Stimulated activated CD8-positive, alpha-beta memory T cell treated with anti-CD3 and anti-CD28 coated beads, Interleukin-4, amount 100 ng/mL, for 48 hours (primary cell): ENCODE measurements around the gene KAZN.

Experiments
- DNase-seq: peaks from one replicate; pipeline ENCODE4 v3.0.0-alpha.2; 2020

Gene KAZN

DNA sequence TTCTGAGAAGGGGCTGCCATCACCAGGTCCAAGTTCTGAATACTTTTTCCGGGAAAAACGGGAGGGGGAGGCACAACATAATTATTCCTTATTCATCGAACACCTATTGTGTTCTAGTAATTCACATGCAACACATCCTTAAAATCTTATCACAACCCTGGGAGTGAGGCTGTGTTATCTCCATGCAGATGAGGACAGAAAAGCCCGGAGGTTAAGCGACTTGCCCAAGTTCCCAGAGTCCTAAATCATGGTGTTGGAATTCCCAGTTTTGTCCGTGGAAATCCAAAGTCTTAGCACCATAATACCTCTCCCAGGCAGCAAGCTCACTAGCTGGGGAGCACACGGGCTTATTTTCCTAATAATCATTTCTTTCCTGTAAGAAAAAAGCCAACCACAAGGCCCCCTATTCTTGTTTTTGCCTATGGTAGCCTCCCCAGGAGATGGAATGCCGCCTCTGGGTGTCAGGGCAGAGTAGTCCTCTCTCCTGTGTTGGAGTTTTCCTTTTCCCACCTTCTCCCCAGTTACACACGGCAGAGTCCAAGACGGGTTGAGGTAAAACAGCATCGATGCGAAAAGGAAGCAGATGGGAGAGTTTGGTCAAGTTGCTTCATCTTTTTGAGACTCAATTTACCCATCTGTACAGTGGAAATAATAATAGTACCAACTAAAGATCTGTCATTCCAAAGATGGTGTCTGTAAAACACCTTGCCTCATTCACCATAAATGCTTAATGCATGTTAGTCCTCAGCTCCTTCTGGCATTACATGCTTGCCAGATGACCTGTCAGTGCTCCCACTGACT, 327.1 kb downstream of the KAZN start:
- DNase-seq: no peak

GRCh38 chr1:14926229-14926628, 327.7 kb downstream of the KAZN start:
- no peak for DNase-seq

- no peak for DNase-seq
These were observed 328.5 kb downstream of the KAZN start for GRCh38 chr1:14926818-14927575.

DNA sequence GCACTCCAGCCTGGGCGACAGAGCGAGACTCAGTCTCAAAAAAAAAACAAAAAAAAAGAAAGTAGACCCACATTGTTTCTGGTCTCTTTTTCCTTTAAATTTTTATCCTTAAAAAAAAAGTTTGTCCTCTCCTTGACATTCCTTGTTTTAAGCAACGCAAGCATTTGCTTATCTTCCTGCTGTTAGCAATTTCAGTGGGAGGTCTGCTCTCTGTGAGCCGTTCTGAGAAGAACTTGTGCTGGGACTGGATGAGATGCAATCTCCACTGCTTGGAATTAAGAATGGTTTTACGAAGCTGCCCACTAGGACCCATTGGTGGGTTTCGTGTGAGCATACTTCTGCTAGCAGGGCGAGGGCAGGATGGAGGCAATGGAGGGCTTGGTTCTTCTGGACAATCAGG, 329.9 kb downstream of the KAZN start:
- DNase-seq: no peak

- DNase-seq: no peak
These were observed 330.5 kb downstream of the KAZN start for GRCh38 chr1:14928886-14929546.

GRCh38 chr1:14929547-14930246, 331.2 kb downstream of the KAZN start:
- DNase-seq: no peak

DNA sequence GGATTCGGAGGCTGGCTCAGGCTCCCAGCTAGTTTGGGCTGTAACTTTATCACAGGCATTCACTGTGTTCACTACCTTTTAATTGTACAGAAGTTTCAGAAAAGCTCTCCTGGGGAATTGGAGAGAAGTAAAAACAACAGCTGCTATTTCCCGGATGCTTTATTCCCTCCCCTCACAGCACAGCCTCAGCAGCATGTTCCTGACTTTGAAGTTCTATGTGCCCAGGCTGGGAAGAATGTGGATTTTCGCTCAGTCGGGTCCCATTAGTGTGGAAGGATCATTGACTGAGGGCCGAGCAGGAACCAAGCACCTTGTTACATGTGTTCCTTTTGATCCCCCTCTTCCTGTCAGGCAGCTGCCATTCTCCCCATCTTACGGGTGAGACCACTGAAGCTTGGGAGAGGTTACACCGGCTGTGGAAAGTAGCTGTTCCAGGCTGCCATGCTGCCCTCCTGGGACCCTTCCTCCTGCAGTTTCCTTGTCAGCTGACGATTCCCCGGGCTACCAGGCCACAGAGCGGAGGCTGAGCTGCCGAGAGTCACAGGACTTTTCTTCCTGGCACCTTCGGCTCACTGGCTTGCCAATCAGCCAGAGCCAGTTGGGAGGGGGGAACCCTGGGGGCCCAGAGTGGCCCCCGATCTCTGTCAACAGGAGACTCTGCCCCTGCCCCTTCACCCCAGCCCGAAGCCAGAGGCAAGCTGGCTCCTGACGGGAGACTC, 331.9 kb downstream of the KAZN start:
- no peak for DNase-seq

GRCh38 chr1:14932034-14932638, 333.7 kb downstream of the KAZN start:
- DNase-seq: no peak

DNA sequence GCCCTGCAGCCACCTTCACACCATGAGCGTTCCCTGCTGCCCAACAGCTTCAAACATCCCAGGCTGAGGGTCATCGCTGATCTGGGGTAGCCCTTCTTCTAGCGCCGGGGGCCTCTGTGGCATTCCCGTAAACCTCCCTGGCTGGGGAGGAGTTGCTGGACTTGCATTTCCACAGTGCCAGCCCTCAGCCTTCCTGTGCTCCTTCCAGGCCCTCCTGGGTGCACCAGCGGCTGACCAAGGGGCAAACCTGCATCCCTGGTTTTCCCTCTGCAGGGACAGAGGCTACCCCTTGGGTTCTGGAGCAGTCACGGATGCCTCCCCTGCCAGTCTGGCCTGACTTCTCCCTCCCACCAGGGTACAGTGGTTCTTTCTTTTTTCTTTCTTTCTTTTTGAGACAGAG, 336.4 kb downstream of the KAZN start:
- DNase-seq: no peak

- no peak for DNase-seq
These were observed 338.3 kb downstream of the KAZN start for GRCh38 chr1:14936815-14937214.

GRCh38 chr1:14937288-14937949, 338.9 kb downstream of the KAZN start:
- no peak for DNase-seq

- DNase-seq: no peak
These were observed 341.2 kb downstream of the KAZN start for GRCh38 chr1:14939527-14940284.

DNA sequence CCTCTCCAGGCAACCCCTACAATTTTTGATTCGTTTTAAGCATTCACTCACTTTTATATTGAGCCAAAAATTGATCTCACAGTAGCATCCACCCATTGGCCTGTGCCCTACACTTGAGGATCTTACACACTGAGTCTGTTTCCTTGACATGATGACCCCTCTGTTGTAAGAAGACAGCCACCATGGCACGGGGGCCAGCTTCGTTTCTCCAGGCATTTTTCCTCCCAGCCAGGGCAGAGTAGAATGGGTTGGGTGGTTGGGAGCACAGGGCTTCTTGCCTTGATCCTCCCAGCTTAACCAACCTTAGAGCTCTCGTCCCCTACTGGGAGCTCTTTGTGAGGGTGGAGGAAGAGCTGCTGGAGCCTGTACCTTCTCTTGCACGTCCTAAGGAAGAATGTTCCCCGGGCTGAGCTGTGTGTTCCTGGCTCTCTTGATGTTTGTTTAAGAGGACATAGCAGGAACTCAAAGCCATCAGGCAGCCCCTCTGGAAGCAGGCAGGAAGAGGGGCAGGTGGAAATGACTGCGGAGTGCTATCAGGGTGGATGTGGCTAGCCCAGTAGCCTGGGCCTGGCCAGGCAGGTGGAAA, 341.9 kb downstream of the KAZN start:
- no peak for DNase-seq

GRCh38 chr1:14941864-14942263, 343.4 kb downstream of the KAZN start:
- no peak for DNase-seq

- no peak for DNase-seq
These were observed 346.0 kb downstream of the KAZN start for GRCh38 chr1:14944471-14944985.

- no peak for DNase-seq
These were observed 346.9 kb downstream of the KAZN start for GRCh38 chr1:14945132-14946010.

- no peak for DNase-seq
These were observed 347.5 kb downstream of the KAZN start for GRCh38 chr1:14946011-14946359.

- no peak for DNase-seq
These were observed 348.3 kb downstream of the KAZN start for GRCh38 chr1:14946684-14947238.

DNA sequence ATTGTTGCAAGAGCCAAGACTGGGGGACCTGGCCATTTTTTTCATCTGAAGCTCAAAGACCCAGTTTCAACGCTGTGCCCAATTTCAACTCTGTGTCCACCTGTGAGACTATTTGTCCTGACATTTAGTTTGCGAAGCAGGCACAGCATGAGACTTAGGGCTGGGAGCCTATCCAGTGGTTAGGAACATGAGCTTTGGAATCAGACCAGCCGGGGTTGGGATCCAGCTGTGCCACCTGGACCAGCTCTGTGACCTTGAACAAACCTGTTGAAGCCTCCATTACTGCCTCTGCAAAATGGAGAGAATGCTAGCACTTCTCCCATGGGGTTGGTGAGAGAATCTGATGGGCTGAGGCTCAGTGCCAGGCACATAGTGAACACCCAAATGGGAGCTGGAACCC, 348.9 kb downstream of the KAZN start:
- no peak for DNase-seq
